Glutamatergic neuron (in vitro differentiated cells): ENCODE data around the gene RETREG3. TPM values are rescaled to one million over a fixed set of nuclear protein-coding genes. Genes with fewer than 3 reads are reported as not detected.
"Not testable (repeated sequence)": the region's sequence is repeated elsewhere in the genome, so short reads cannot be mapped to it uniquely, and the experiment has no call there.

Experiments
- DNase-seq: peaks from one replicate; pipeline ENCODE4 v3.0.0; 2022
- H3K27ac Mint-ChIP-seq: one replicate; pipeline ENCODE4 v1.8.0; 2020; ENCODE audit warnings: mild to moderate bottlenecking, mixed read lengths, inconsistent platforms; ENCODE audit not compliant: unreplicated experiment
- H3K27me3 Mint-ChIP-seq: one replicate; pipeline ENCODE4 v1.8.0; 2020; ENCODE audit warnings: mild to moderate bottlenecking, moderate library complexity, mixed read lengths, inconsistent platforms; ENCODE audit not compliant: unreplicated experiment
- H3K36me3 Mint-ChIP-seq: one replicate; pipeline ENCODE4 v1.8.0; 2020; ENCODE audit warnings: mild to moderate bottlenecking, mixed read lengths, inconsistent platforms; ENCODE audit not compliant: unreplicated experiment
- H3K4me1 Mint-ChIP-seq: one replicate; pipeline ENCODE4 v1.8.0; 2020; ENCODE audit warnings: mild to moderate bottlenecking, low read depth, mixed read lengths, inconsistent platforms; ENCODE audit not compliant: unreplicated experiment
- H3K4me3 Mint-ChIP-seq: one replicate; pipeline ENCODE4 v1.8.0; 2020; ENCODE audit warnings: mild to moderate bottlenecking, mixed read lengths, inconsistent platforms; ENCODE audit not compliant: unreplicated experiment
- H3K9me3 Mint-ChIP-seq: one replicate; pipeline ENCODE4 v1.8.0; 2020; ENCODE audit warnings: mild to moderate bottlenecking, moderate library complexity, mixed read lengths, inconsistent platforms; ENCODE audit not compliant: unreplicated experiment
- CTCF ChIP-seq: fragments of 200-600 bp; sonication (generic); IDR thresholded peaks from one replicate; pipeline ENCODE4 v1.5.0; 2021; ENCODE audit not compliant: partially characterized antibody, unreplicated experiment
- total RNA-seq: library from RNA; stranded (reverse); fragmentation: NEBNext Ultra II Directional; extraction: Animal tissue kit (Norgen Biotek cat#: 25700); gene quantifications from one replicate; pipeline ENCODE4 v1.2.1, GENCODE V29; 2021; ENCODE audit not compliant: unreplicated experiment

Gene RETREG3
- total RNA-seq, 1 donor from 2014 or later = 88.2 TPM

GRCh38 chr17:42632949-42633444 lies 23.8 kb upstream of the RETREG3 start:
- no peaks in the 10 kb centered on the region for H3K36me3 Mint-ChIP-seq
- no peaks in the 10 kb centered on the region for H3K27me3 Mint-ChIP-seq
- DNase-seq = no peak
- no peaks in the 10 kb centered on the region for H3K9me3 Mint-ChIP-seq
- no peak overlapping the region for H3K27ac Mint-ChIP-seq
- H3K4me1 Mint-ChIP-seq = no peaks in the 10 kb centered on the region
- no peak for TF ChIP-seq CTCF
- H3K4me3 Mint-ChIP-seq = no peak overlapping the region

DNA sequence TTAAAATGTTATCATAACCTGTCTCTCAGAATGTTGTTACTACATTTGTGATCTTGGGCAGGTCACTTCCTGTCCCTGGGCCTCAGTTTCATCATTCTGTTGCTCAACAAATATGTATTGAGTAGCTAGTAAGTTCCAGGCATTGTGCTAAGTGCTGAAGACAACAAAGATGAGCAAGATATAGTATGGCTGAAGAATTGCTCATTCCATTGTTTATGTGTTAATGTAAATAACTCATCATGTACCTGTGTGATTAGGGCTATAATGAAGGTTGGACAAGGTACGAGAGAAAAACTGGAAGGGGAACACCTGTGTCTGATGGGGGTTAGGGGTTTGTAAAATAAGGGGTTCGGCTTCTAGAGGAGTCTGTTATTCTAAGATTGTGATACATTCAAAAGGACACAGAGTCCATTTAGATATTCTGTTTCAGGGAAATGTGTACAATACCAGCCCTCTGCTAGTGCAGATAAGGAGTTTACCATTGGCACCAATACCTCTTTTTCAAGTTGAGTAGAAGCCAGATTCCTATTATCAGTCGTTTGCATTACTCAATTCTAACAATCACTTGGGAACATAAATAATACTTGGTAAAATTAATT lies 20.3 kb upstream of the RETREG3 start:
- Mint-ChIP-seq H3K4me3 (no peak overlapping the region), H3K27ac (no peak overlapping the region), H3K9me3 (peaks cover under 1% of the 10 kb centered on the region), H3K27me3 (no peaks in the 10 kb centered on the region), H3K36me3 (no peaks in the 10 kb centered on the region), H3K4me1 (no peaks in the 10 kb centered on the region)
- no peak for DNase-seq
- no peak for TF ChIP-seq CTCF

GRCh38 chr17:42627032-42627764 lies 18.0 kb upstream of the RETREG3 start:
- not testable (repeated sequence) for H3K27me3 Mint-ChIP-seq, H3K4me3 Mint-ChIP-seq, H3K27ac Mint-ChIP-seq, DNase-seq, H3K36me3 Mint-ChIP-seq, H3K9me3 Mint-ChIP-seq, H3K4me1 Mint-ChIP-seq

DNA sequence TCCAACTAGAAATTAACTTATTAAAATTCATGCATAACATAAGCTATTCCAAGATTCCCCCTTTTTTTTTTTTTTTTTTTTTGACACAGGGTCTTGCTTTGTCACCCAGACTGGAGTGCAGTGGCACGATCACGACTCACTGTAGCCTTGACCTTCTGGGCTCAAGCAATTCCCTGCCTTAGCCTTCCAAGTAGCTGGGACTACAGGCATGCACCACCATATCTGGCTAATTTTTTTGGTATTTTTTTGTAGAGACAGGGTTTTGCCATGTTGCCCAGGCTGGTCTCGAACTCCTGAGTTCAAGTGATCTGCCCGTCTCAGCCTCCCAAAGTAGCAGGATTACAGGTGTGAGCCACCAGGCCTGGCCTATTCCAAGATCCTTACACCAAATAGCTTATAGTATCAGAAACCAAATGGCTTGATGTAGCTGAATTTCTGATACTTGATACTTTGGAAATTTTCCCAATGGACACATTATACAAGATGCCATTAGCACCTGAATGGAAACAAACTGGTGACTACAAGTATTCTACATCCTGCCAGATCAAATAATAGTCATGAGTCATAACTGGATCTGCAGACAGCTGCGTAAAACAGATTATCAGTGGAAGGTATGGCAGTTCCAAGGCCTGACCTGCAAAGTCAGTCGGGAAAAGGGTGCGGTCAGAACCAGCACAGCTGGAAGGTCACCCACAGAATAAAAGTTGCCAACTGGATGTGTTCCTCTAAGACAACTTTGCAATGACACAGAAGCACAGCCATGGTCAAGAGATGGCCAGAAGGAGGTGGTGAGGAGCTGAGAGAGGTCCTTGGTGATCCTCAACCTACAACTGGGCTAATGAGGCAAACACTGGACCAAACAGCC lies 14.8 kb upstream of the RETREG3 start:
- Mint-ChIP-seq H3K36me3 (no peaks in the 10 kb centered on the region), H3K27me3 (no peaks in the 10 kb centered on the region), H3K4me1 (no peaks in the 10 kb centered on the region), H3K27ac (no peak overlapping the region), H3K9me3 (peaks cover 2% of the 10 kb centered on the region), H3K4me3 (no peak overlapping the region)
- DNase-seq = no peak
- TF ChIP-seq CTCF = no peak

GRCh38 chr17:42623271-42623670 lies 14.1 kb upstream of the RETREG3 start:
- Mint-ChIP-seq H3K27me3 (no peaks in the 10 kb centered on the region), H3K9me3 (peaks cover 2% of the 10 kb centered on the region), H3K4me3 (no peak overlapping the region), H3K4me1 (no peaks in the 10 kb centered on the region), H3K36me3 (no peaks in the 10 kb centered on the region), H3K27ac (no peak overlapping the region)
- no peak for DNase-seq
- TF ChIP-seq CTCF = no peak

- H3K9me3 Mint-ChIP-seq, H3K27ac Mint-ChIP-seq, H3K4me1 Mint-ChIP-seq, DNase-seq, H3K36me3 Mint-ChIP-seq, H3K27me3 Mint-ChIP-seq, H3K4me3 Mint-ChIP-seq: not testable (repeated sequence)
Measured at GRCh38 chr17:42621987-42622386, 12.8 kb upstream of the RETREG3 start.
